ENCODE results near the gene AFDN. TPM values are rescaled to one million over a fixed set of nuclear protein-coding genes. Genes with fewer than 3 reads are reported as not detected.

Gene AFDN
- total and polyA plus RNA-seq, 2 donors (not counting 1 experiment from before 2014, with no cell fraction given), result 21.0 to 57.1 TPM

DNA sequence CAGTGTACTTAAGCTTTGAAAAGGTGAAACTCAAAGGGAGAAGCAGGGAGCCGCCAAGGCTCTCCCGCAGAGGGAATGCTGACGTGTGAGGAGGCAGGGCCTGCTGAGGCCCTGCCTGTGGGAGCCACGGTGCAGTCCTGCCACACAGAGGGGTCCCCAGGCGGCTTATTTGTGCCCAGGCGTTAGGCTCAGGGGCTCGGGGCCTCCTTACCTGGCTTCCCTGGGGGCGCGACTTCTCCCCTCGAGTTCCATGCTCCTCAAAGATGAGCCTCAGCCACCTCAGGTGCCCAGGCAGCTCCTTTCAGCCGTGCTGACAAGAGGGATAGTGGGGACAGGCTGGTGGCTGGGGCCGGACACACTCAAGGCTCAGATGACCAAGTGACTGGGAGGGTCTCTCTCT is 168.6 kb downstream of the AFDN start:
- Histone ChIP-seq H3K9ac (ENCODE audit: insufficient read depth, low read length) (no peak overlapping the region), H3K79me2 (ENCODE audit: control insufficient read depth, insufficient read depth, low read length) (no peaks in the 10 kb centered on the region), H2AFZ (ENCODE audit: low read length) (no peak overlapping the region), H4K20me1 (ENCODE audit: control insufficient read depth, extremely low read depth, insufficient read depth, low read length) (no peaks in the 10 kb centered on the region), H3K27ac (ENCODE audit: insufficient read depth, low read length) (no peak overlapping the region), H3K4me3 (replicated peaks in 1 of 4; ENCODE audit: control extremely low read depth in 1 of 4, insufficient read depth in 1 of 4, low read depth in 3 of 4, low read length in 4 of 4) (no peak overlapping the region), H3K27me3 (ENCODE audit: control insufficient read depth, insufficient read depth, low read length) (no peaks in the 10 kb centered on the region), H3K9me3 (ENCODE audit: control insufficient read depth, insufficient read depth, low read depth, low read length) (no peaks in the 10 kb centered on the region), H3K4me1 (ENCODE audit: control insufficient read depth, extremely low read depth, insufficient read depth, low read length) (no peaks in the 10 kb centered on the region), H3K36me3 (ENCODE audit: control insufficient read depth, insufficient read depth, low read length) (no peaks in the 10 kb centered on the region), H3K4me2 (ENCODE audit: extremely low read depth, insufficient read depth, low read length) (no peak overlapping the region)
- no peak for DNase-seq (ENCODE audit: low read depth in 2 of 2)
- TF ChIP-seq, protein P1, sequence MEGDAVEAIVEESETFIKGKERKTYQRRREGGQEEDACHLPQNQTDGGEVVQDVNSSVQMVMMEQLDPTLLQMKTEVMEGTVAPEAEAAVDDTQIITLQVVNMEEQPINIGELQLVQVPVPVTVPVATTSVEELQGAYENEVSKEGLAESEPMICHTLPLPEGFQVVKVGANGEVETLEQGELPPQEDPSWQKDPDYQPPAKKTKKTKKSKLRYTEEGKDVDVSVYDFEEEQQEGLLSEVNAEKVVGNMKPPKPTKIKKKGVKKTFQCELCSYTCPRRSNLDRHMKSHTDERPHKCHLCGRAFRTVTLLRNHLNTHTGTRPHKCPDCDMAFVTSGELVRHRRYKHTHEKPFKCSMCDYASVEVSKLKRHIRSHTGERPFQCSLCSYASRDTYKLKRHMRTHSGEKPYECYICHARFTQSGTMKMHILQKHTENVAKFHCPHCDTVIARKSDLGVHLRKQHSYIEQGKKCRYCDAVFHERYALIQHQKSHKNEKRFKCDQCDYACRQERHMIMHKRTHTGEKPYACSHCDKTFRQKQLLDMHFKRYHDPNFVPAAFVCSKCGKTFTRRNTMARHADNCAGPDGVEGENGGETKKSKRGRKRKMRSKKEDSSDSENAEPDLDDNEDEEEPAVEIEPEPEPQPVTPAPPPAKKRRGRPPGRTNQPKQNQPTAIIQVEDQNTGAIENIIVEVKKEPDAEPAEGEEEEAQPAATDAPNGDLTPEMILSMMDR (conservative IDR thresholded peaks at IDR 0.05 in 1 of 2, IDR thresholded peaks at IDR 0.05 in 1 of 2; ENCODE audit: low read depth in 1 of 2, low read length in 2 of 2), result no peak
- no peak for TF ChIP-seq EZH2 (IDR thresholded peaks at IDR 0.05; ENCODE audit: low read length, missing control alignments)

DNA sequence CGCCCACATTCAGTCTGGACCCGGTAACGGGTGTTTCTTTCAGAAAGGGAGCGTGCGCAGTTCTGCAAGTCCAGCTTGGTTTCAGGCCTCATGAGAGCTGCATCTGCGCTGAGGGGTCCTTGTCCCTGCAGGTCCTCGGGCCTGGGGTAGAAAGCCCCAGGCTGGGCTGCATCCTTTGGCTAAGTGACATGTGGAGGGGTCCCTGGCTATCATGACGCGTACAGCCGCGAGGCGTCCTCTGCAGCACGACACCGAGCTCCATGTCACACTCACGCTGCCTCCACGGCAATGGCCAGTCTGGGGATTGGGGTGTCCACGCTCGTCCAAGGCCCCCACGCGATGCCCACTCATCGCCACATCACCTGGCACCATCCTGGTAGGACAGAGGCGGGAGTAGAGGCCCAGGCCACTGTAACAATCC is 169.0 kb downstream of the AFDN start:
- H3K79me2 ChIP-seq (ENCODE audit: control insufficient read depth, insufficient read depth, low read length), result no peaks in the 10 kb centered on the region
- H3K36me3 ChIP-seq (ENCODE audit: control insufficient read depth, insufficient read depth, low read length), result no peaks in the 10 kb centered on the region
- no peak overlapping the region for H3K4me2 ChIP-seq (ENCODE audit: extremely low read depth, insufficient read depth, low read length)
- no peak overlapping the region for H3K9ac ChIP-seq (ENCODE audit: insufficient read depth, low read length)
- H3K27ac ChIP-seq (ENCODE audit: insufficient read depth, low read length), result no peak overlapping the region
- no peak overlapping the region for H2AFZ ChIP-seq (ENCODE audit: low read length)
- H3K27me3 ChIP-seq (ENCODE audit: control insufficient read depth, insufficient read depth, low read length), result no peaks in the 10 kb centered on the region
- no peaks in the 10 kb centered on the region for H3K4me1 ChIP-seq (ENCODE audit: control insufficient read depth, extremely low read depth, insufficient read depth, low read length)
- H3K4me3 ChIP-seq (replicated peaks in 1 of 4; ENCODE audit: control extremely low read depth in 1 of 4, insufficient read depth in 1 of 4, low read depth in 3 of 4, low read length in 4 of 4), result no peak overlapping the region
- TF ChIP-seq, protein P1 (conservative IDR thresholded peaks at IDR 0.05 in 1 of 2, IDR thresholded peaks at IDR 0.05 in 1 of 2; ENCODE audit: low read depth in 1 of 2, low read length in 2 of 2), result no peak
- no peak for TF ChIP-seq EZH2 (IDR thresholded peaks at IDR 0.05; ENCODE audit: low read length, missing control alignments)
- no peak for DNase-seq (ENCODE audit: low read depth in 2 of 2)
- no peaks in the 10 kb centered on the region for H4K20me1 ChIP-seq (ENCODE audit: control insufficient read depth, extremely low read depth, insufficient read depth, low read length)
- H3K9me3 ChIP-seq (ENCODE audit: control insufficient read depth, insufficient read depth, low read depth, low read length), result no peaks in the 10 kb centered on the region

DNA sequence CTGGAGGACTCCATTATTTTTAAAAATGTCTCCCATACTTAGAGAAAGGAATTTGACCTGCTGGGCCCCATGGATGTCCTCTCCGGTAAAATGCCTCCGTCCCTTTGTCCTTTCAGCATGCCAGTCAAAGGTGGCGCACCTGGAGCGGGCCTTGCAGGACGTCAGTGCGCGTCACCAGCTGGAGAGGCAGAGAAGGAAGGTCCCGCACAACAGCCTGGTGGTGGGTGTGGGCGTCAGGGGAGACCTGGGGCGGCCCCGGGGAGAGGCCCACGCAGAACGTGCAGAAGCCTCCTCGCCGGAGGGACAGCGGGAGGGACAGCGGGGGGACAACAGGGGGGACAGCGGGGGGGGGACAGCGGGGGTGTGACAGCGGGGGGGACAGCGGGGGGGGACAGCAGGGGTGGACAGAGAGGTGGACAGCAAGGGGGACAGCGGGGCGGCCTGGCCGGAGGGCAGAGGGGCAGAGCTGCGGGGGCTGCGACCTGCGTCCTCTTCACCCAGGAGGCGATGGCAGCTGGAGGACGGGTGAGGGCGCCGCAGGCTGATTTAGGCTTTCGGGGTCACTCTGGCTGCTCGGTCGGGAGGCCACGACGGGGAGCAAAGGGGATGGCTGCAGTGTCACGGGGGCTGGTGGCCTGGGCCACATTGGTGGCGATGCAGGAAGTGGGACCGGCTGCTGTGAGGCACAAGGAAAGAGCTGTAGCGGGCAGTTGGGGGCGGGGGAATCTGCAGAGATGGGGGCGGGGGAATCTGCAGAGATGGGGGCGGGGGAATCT is 169.9 kb downstream of the AFDN start:
- no peak overlapping the region for H2AFZ ChIP-seq (ENCODE audit: low read length)
- H3K4me2 ChIP-seq (ENCODE audit: extremely low read depth, insufficient read depth, low read length), result no peak overlapping the region
- H3K27ac ChIP-seq (ENCODE audit: insufficient read depth, low read length), result no peak overlapping the region
- no peak overlapping the region for H3K9ac ChIP-seq (ENCODE audit: insufficient read depth, low read length)
- no peaks in the 10 kb centered on the region for H3K4me1 ChIP-seq (ENCODE audit: control insufficient read depth, extremely low read depth, insufficient read depth, low read length)
- H3K9me3 ChIP-seq (ENCODE audit: control insufficient read depth, insufficient read depth, low read depth, low read length), result no peaks in the 10 kb centered on the region
- no peaks in the 10 kb centered on the region for H3K27me3 ChIP-seq (ENCODE audit: control insufficient read depth, insufficient read depth, low read length)
- no peaks in the 10 kb centered on the region for H4K20me1 ChIP-seq (ENCODE audit: control insufficient read depth, extremely low read depth, insufficient read depth, low read length)
- TF ChIP-seq, protein P1 (conservative IDR thresholded peaks at IDR 0.05 in 1 of 2, IDR thresholded peaks at IDR 0.05 in 1 of 2; ENCODE audit: low read depth in 1 of 2, low read length in 2 of 2), result no peak
- no peak for TF ChIP-seq EZH2 (IDR thresholded peaks at IDR 0.05; ENCODE audit: low read length, missing control alignments)
- no peaks in the 10 kb centered on the region for H3K79me2 ChIP-seq (ENCODE audit: control insufficient read depth, insufficient read depth, low read length)
- H3K36me3 ChIP-seq (ENCODE audit: control insufficient read depth, insufficient read depth, low read length), result no peaks in the 10 kb centered on the region
- no peak overlapping the region for H3K4me3 ChIP-seq (replicated peaks in 1 of 4; ENCODE audit: control extremely low read depth in 1 of 4, insufficient read depth in 1 of 4, low read depth in 3 of 4, low read length in 4 of 4)
- DNase-seq (ENCODE audit: low read depth in 2 of 2), result no peak
